Ammon's horn (tissue), 1 donor: ENCODE data around the gene BHLHE23.
"Not testable (repeated sequence)": the region's sequence is repeated elsewhere in the genome, so short reads cannot be mapped to it uniquely, and the experiment has no call there.

Experiments used
- DNase-seq: peaks from one replicate; pipeline ENCODE4 v3.0.0-alpha.2; 2016; ENCODE audit warnings: low spot score

Gene BHLHE23

DNA sequence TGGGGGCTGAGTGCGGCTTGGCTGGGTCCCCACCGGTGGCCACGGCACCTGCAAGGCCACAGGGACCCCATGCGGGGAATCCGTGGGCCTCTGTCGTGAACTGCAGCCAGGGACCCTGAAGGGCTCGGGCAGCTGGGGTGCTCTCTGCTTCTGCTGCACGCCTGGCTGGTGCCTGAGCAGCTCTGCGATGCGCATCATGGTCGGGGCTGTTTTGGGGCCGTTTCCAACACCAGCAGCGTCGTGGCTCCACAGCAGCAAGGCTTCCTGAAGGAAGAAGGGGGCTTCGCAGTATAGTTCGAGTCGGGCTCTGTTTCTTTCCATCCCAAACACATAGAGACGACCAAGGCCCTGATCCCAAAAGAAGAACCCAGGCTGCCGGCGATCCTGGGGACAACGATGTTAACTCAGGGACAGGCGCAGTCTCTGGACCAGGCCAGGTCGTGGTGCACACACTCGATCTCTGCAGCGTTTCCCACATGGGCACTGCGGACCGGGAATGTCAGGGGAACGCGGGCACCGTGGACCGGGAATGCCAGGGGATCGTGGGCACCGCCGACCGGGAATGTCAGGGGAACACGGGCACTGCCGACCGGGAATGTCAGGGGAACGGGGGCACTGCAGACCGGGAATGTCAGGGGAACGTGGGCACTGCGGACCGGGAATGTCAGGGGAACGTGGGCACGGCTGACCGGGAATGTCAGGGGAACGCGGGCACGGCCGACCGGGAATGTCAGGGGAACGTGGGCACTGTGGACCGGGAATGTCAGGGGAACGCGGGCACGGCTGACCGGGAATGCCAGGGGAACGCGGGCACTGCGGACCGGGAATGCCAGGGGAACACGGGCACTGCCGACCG lies 36.8 kb upstream of the BHLHE23 start:
- no peak for DNase-seq

DNA sequence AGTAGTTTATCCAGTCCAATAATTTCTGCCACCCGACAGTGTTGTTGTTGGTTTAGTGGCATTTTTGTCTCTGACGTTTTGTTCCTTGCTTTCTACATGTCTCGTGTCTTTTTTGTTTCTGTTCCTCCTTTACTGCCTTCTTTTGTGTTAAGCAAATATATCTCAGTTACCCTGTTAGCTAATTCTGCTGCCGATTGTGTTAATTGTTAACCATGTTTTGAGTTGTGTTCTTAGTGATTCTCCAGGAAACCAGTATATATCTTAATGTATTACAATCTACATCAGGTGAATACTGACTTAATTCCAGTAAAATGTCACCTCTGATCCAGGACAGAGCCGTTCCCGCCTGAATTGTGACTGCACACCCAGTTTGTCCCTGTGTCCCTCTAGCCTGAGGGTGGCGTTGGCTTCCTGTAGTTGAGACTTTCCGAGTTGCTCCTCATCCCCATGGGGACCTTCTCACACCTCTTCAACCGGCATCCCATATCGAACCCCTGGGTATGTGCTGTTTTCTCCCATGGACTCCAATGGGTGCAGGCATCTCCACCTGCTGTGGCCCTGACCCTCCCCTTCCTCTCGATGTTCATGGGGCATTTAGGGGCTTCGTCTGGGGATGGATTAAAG lies 35.8 kb upstream of the BHLHE23 start:
- DNase-seq = no peak

DNA sequence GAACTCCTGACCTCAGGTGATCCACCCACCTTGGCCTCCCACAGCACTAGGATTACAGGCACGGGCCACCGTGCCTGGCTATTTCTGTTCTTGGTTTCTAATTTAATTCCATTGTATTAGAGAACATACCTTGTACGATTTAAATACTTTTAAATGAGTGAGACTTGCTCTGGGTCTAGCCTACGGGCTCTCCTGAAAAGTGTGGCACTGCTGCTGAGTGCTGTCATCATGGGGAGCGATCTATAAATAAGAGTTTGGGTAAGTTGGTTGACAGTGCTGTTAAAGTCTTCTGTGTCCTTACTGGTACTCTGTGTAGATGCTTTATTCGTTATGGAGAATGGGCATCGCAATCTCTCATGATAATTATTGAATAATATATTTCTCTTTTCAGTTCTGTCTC lies 35.0 kb upstream of the BHLHE23 start:
- no peak for DNase-seq

DNA sequence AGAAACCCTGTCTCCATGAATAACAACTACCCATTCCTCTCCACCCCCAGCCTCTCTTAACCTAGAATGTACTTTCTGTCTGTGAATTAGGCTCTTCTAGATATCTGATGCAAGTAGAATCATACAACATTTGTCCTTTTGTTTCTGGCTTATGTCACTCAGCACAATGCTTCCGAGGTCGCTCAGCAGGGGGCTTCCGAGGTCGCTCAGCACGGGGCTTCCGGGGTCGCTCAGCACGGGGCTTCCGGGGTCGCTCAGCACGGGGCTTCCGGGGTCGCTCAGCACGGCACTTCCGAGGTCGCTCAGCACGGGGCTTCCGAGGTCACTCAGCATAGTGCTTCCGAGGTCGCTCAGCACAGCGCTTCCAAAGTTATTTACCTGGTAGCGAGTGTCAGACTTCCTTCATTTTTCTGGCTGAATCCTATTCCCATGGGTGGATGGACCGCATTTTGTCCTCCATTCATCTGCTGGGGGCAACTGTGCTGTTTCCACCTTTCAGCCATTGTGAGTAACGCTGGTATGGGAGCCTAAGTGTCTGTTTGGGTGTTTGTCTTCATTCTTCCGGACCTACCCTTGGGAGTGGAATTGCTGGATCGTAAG lies 31.0 kb upstream of the BHLHE23 start:
- no peak for DNase-seq

DNA sequence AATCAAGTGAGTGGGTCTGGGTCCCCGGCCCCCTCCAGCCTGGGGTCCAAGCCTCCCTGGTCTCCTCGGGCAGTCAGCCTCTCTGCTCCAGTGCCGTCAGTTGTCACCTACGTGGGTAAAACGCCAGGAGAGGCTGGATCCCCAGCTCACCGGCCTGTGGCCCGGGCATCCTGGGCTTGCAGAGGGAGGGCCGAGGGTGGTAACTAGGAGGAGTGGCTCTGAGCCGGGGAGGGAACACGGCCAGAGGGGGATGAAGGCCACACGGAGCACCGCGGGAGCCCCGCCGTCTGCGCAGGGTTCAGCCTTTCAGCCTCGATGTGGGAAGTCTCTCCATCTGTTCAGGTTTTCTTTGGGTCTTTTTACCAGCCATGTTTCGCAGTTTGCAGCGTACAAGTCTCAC lies 29.5 kb upstream of the BHLHE23 start:
- no peak for DNase-seq

DNA sequence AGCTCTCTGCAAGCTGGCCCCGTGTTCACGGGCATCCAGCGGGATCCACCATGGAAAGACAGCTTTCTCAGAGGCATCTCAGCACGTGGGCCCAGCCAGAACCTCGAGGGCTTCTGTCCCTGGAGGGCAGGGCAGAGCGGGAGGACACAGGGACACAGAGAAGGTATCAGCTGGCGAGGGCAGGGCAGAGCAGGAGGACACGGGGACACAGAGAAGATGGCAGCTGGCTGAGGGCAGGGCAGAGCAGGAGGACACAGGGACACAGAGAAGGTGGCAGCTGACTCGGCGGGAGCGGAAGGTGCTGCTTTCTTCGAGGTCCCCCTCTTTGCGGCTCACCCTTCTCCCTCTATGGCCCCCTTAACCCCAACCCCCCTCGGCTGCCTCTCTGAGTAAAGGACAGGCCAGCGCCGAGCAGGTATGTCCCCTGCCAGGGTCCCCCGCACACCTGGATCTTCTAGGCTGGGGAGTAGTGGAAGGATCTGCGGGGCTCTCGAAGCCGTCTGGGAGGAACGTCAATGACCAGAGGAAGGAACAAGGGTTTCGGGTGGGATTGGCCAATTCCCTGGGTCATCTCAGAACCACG lies 28.9 kb upstream of the BHLHE23 start:
- DNase-seq = no peak

DNA sequence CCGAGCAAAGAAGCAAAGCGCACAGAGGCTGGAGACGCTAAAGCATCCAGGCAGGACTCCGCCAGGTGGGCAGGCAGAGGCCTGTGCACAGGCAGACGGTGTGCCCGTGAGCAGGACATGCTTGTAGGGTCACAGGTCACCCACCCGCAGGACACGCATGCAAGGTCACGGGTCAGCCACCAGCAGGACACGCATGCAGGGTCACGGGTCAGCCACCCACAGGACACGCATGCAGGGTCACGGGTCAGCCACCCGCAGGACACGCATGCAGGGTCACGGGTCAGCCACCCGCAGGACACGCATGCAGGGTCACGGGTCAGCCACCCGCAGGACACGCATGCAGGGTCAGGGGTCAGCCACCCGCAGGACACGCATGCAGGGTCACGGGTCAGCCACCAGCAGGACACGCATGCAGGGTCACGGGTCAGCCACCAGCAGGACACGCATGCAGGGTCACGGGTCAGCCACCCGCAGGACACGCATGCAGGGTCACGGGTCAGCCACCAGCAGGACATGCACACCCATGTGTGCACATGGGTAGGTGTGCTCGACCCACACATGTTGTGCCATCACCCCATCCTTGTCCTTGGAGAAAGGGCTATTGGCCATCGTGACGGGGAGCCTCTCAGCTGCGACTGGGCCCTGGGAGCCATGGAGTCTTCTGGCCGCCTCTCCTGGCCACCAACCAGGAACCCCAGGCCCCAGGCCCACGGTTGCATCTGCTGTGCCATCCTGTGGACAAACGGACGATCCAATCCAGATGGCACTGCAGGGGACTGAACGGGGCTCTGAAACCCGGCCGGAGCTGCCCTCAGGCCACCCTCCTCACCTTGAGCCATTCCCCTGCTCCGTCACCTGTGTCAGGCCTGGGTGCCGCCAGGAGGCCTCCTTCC lies 28.2 kb upstream of the BHLHE23 start:
- not testable (repeated sequence) for DNase-seq

DNA sequence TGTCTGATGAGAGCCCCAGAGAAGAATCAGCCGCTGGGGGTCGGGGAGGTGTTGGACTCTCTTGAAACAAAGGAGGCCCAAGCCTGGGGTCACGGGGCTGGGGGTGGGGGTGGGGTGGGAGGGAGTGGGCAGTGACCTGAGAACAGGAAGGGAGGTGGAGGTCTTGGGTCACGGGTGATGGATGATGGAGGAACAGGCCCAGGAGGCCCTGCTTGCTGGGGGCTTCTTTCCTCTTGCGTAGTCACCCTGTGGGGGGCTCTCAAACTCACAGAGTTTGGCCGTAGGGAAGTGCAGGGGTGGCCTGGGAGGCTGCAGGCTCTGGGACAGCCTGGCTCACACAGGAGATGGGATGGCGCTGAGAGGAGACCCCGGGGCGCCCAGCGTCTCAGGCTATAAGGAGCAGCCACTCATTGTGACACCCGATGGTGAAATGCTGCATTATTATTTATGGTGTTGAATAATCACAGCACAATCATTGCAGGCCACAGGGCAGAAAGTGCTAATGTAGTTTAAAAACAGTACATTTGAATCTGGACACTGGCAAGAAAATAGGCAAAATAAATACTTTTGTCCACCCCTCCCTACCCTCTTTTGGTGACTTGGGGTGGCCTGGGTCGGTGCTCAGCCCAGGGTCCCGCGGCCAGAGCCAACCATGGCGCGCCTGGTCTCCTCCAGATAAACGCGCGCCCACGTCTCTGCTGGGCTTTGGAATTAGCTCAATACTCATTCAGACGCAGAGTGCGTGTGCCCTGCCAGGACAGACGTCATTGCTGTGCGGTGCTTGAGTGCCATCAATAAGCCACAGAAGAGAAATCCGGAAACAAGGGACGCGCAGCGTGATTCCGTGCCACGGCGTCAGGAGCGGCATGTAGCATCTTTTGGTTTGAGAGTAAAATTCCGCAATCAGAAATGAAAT lies 27.3 kb upstream of the BHLHE23 start:
- no peak for DNase-seq

DNA sequence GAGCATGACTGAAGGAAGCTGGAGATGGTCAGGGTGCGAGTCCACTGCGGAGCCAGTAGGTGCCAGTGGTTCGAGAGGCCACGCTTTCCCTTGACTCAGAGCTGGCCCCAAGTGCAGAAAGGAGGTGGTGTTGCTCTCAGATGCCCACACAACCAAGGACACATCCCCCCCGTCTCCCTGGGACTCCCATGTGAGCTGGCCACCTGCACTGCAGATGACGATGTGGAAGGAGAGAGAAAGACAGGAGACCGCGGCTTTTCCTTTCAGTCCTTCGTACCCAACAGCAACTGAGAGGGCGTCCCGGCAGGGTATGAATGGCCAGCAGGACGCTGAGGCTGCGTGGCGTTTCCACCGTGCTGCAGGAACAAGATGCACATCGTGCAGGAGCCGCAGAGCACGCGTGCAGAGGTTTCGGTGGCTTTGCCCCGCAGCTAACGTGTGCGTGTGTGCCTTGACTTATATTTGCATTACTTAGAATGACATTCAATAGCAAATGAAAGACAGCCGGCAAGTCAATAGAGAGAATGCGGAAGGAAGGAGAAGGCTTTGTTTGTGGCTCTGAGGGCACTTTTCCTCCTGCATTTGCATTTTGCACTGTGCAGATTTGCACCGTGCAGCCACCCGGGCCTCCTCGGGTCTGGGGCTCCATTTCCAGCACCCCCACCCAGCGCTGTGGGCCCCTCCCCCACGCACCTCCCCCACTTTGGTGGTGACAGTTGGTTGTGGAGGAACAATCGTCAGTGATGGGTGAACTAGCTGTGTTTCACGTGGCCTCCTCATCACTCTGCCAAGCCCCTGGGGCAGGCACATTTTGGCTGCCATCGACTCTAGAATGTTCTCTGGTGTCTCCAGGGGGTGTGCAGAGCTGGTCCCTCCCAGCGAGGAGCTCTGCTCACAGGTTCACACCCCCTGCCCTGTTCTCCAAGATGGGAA lies 26.4 kb upstream of the BHLHE23 start:
- DNase-seq = no peak

DNA sequence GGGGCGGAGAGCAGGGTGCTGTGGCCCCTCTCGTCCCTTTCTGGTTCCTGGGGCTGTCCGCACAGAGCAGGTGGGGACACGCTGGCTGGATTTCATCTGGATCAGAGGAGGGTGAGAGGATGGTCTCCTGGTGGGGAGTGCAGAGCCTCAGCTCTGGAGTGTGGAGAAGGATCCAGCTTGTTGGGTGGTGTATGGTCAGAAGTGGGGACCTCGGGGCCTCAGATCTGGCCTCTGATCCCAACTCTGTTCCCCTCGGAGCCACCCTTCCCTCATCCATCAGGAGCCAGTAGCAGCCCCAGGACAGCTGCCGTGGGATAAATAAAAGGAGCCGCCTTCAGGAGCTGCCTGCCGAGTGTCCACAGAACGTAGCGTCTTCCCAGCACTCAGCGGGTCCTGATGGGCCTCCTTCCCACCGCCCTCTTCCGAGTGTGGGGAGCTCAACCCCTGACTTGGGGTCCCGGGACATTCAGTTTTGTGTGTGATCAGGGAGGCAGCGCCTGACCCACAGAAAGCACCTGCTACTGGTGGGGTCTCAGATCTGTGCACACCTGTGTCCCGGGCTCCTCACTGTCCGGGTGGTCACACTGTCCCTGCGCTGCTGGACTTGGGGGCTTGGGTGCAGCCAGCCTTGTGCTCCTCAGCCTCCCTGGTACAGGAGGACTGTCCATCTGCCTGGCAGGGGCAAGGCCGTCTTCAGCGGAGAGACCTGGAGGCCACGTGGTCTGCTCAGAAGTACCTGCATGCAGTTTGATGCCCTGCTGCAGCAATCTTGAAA lies 25.4 kb upstream of the BHLHE23 start:
- no peak for DNase-seq

DNA sequence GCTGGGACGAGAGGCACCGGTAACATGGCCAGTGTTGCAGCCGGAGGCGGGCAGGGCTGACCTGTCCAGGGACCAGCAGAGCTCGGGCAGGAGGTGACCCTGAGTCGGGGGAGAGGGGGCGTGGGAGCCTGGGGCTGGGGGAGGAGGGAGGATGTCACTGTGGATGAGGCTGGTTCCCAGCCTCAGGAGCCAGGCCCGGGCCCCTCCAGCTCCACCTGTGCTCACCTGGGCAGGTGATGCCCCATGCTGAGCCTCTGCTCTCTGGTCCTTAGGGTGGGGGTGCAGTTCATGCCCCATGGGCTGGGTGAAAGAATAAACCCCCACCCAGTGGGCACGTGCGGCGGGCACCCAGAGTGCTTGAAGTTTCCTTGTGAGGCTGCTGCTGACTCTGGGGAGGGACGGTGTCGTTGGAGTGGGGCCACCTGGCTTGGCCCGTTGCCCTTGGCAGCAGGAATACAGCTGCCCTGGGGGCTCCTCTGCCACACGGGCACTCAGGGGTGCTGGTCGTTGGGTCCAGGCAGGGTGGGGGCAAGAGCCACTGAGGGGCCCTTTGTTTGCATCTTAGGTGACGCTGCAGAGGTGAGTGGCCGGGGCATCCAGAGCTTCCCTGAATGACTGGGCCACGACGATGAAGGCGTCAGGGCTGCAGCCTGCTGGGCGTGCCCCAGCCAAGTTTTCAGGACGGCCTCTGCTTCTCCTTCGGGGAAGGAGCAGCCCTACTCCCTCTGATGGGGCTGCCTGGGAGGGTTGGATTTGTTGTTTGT lies 24.7 kb upstream of the BHLHE23 start:
- no peak for DNase-seq

DNA sequence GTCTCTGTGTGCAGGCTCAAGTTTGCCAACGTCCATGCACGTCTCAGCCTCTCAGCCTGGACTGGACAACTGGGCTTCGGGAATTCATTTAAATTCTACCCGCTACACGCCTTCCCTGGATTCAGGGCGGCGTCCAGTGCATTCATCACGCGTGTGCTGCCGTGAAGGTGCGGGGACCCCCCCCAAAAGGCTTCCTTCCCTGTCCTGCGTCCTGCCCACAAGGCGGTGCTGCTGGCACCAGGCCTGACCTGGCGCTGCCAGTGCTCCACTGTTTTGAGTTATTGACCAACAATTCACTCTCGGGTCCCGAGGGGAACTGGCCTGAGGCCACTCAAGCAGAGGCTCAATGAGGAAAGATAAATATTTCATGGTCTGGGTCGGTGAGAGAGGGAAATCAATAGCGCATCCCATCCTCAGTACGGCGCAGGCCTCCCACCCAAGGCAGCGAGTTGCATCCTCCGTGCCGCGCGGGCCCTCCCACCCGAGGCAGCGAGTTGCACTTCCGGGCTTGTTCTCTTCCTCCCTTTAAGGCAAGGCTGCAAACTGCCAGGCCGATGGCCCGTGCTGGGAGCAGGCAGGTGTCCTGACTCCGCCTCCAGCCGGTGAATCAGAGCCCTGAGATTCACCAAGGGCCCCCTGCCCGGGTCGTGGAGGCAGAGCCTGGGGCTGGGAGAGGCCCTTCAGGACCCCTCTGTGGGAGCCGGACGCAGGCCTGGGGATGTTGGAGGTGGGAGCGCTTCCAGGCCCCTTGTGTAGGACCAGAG lies 22.8 kb upstream of the BHLHE23 start:
- no peak for DNase-seq

DNA sequence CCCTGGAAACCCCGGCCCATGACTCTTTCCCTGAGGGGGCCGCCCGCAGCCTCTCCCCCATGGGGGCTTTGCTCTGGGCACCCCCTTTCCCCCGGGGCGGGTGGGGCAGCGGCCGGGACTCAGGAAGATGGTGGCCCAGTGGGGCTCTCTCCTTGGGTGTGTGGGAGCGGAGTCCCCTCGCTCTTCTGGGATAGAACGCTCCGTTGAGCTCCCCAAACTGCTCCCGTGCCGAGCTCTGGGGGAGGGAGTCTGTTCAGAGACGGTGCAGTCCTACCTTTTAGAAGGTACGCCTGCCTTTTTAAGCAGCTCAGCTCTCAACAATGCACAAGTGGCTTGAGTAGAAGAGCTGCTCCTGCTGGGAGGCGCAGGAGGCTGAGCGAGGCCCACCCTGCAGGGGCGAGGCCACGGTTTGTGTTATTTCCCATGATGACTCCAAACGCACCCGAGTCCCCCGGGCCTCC lies 21.7 kb upstream of the BHLHE23 start:
- DNase-seq = no peak

DNA sequence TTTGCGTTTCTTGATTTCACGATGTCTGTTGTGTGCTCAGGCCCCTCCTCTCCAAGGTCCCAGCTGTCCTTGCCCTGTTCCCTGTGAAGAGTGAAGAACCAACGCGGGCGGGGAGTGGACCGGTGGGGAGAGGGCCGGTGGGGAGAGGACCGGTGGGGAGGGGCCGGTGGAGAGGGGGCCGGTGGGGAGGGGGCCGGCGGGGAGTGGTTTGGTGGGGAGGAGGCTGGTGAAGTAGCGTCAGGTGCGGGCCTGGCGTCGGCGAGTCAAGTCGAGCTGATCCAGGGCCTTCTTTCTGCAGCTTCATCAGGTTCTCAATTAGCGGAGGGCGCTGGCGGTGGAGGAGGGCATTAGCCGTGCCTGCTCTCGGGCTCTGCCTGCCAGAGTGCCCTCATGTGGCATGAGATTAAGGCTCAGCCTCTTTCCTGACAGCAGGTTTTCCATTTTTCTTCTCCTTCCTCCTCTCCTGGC lies 21.2 kb upstream of the BHLHE23 start:
- no peak for DNase-seq

DNA sequence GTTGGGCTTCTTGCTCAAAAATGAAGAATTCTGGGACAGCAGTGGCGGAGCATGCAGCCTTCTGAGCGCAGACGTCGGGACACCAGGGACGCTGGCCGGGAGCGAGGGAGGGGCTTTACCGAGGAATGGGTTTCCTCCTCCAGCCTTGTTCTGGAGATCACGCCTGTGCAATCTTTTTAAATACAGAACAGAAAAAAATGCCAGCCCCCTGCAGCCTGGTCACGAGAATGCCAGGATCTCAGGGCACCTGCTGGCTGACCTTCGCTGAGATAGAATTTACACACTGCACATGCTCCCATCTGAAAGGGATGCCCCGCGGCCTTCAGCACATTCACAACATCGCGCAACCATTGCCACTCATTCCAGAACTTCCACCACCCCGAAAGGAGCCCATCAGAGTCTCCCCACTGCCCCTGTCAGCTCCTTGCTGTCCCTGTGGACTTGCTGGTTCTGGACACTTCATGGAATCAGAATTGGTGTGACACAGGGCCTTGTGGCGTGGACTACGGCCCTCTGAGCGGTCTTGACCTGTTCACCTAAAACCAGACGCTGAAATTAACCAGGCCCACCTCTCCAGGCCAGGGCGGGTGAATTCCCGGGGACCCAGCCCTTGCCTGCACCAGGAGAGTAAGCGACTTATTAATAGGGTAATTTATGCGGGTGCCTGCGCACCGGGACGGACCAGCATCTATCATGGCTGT lies 20.6 kb upstream of the BHLHE23 start:
- DNase-seq = no peak

DNA sequence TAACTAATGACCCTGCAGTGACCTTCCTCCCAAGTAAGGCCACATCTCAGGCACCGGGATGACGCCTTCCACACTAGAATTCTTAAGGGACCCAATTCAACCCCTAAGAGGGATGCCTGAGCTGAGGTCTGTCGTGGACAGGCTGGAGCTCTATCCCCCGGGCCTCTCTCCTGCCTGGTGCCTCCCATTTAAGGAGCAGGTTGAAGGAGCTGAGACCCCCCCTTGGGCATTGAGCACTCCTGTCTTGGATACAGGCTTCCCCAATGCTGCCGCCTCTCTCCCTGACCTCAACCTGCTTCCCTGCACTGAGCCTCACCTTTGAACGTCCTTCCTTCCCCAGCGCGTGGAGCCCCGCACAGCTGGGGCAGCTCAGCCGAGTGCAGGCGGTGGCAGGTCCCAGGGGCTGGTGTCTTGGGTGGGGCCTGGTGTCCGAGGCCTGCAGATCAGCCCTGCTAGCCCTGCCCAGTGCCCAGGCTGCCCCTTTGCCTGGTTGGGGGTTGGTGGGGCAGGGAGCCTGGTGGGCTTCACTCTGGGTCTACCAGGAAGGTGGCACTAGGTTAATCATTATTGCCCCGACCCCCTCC lies 19.9 kb upstream of the BHLHE23 start:
- no peak for DNase-seq
